ENCODE results near the gene NECAB3. TPM values are rescaled to one million over a fixed set of nuclear protein-coding genes. Genes with fewer than 3 reads are reported as not detected.

NECAB3 gene
- total and polyA plus RNA-seq, 2 of the 13 experiments (the other 11 are each of a cell fraction or from before 2014, with no cell fraction given), result 61.5 to 65.5 TPM

GRCh38 chr20:33685328-33686099 lies 11.3 kb upstream of the NECAB3 start (continued):
- TF ChIP-seq ZNF446 (CRISPR knock-in tag; IDR thresholded peaks at IDR 0.05) (no peak), RBM39 (IDR thresholded peaks at IDR 0.05; ENCODE audit: low read depth, low read length, poor library complexity, severe bottlenecking) (peak; percentile 56), FOSL2 (CRISPR knock-in tag; IDR thresholded peaks at IDR 0.05) (0 out of 2 replicates have a peak, but pooled peaks have one; percentile 6), ZNF274 (CRISPR knock-in tag; IDR thresholded peaks at IDR 0.05) (peak; percentile 50; the same call in 1 of the 2 replicates), MAF1 (CRISPR knock-in tag; IDR thresholded peaks at IDR 0.05; ENCODE audit: borderline replicate concordance) (peak; percentile 71; the same call in 1 of the 2 replicates), FOXJ3 (CRISPR knock-in tag; IDR thresholded peaks at IDR 0.05; ENCODE audit: borderline replicate concordance) (no peak; the same call in 1 of the 2 replicates), ESRRA (CRISPR knock-in tag; IDR thresholded peaks at IDR 0.05; ENCODE audit: low read depth) (0 out of 2 replicates have a peak, but pooled peaks have one; percentile 31), IRF9 (CRISPR knock-in tag; IDR thresholded peaks at IDR 0.05; ENCODE audit: borderline replicate concordance) (no peak; the same call in 1 of the 2 replicates), ZNF550 (CRISPR knock-in tag; IDR thresholded peaks at IDR 0.05; ENCODE audit: borderline replicate concordance) (no peak), ZNF205 (CRISPR knock-in tag; IDR thresholded peaks at IDR 0.05) (peak; percentile 56; the same call in 1 of the 2 replicates), SIX1 (CRISPR knock-in tag; IDR thresholded peaks at IDR 0.05; ENCODE audit: borderline replicate concordance) (no peak), HOXA3 (CRISPR knock-in tag; IDR thresholded peaks at IDR 0.05) (peak; percentile 61), ZNF292 (CRISPR knock-in tag; IDR thresholded peaks at IDR 0.05; ENCODE audit: borderline replicate concordance, low read depth) (peak; percentile 42; the same call in 1 of the 2 replicates), MTF1 (CRISPR knock-in tag; IDR thresholded peaks at IDR 0.05) (0 out of 2 replicates have a peak, but pooled peaks have one; percentile 47), ERF (CRISPR knock-in tag; IDR thresholded peaks at IDR 0.05) (0 out of 2 replicates have a peak, but pooled peaks have one; percentile 13), ZSCAN25 (CRISPR knock-in tag; IDR thresholded peaks at IDR 0.05) (no peak), ZNF275 (CRISPR knock-in tag; IDR thresholded peaks at IDR 0.05; ENCODE audit: borderline replicate concordance) (no peak), SKI (IDR thresholded peaks at IDR 0.05; ENCODE audit: partially characterized antibody) (peak; percentile 30), ZNF552 (CRISPR knock-in tag; IDR thresholded peaks at IDR 0.05; ENCODE audit: borderline replicate concordance) (no peak), KLF12 (CRISPR knock-in tag; IDR thresholded peaks at IDR 0.05; ENCODE audit: borderline replicate concordance) (peak; percentile 67), HNF4A (CRISPR knock-in tag; IDR thresholded peaks at IDR 0.05) (peak; percentile 16; the same call in 1 of the 2 replicates), HNRNPUL1 (IDR thresholded peaks at IDR 0.05; ENCODE audit: low read depth, low read length) (no peak), ZNF331 (CRISPR knock-in tag; IDR thresholded peaks at IDR 0.05) (peak; percentile 58)
